ENCODE data around the gene CNGA2.

CNGA2 gene

DNA sequence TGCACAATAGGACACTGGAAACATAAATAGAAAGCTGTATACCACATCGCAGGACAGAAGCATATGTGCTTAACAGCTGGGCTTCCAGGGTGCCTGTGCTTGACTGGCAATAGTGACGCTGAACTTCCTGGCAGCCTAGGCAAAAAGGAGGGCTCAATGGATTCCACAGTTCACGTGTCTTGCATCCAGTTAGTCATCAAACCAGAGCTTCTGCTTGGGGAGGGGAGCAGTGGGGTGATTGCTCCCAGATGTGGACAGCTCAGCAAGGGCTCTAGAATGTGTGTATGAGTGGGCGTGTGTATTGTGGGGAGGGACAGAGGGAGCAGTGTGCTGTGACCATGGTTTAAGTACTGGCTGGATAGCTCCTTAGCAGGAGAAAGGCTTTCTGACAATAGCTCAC is 37.0 kb upstream of the CNGA2 start:
- Histone ChIP-seq H3K9ac (ENCODE audit: low read length) (no peak overlapping the region), H3K4me1 (ENCODE audit: low read length) (no peaks in the 10 kb centered on the region), H4K20me1 (ENCODE audit: insufficient read depth, low read length) (no peaks in the 10 kb centered on the region), H3K4me2 (ENCODE audit: low read depth, low read length) (no peak overlapping the region), H3K79me2 (ENCODE audit: low read length) (no peaks in the 10 kb centered on the region), H3K27me3 (replicated peaks; ENCODE audit: insufficient read depth, low read length) (no peaks in the 10 kb centered on the region), H3K36me3 (replicated peaks; ENCODE audit: insufficient read depth, low read length) (no peaks in the 10 kb centered on the region), H3K27ac (ENCODE audit: low read length) (no peak overlapping the region), H3K4me3 (ENCODE audit: low read length) (no peak overlapping the region), H3K9me2 (replicated peaks; ENCODE audit: insufficient read depth, low read length) (no peaks in the 10 kb centered on the region), H2AFZ (ENCODE audit: low read length) (no peak overlapping the region), H3K9me3 (replicated peaks; ENCODE audit: insufficient read depth, low read length) (no peaks in the 10 kb centered on the region), H3F3A (ENCODE audit: insufficient read depth, low read length) (no peaks in the 10 kb centered on the region)
- no peak for DNase-seq
- TF ChIP-seq EZH2phosphoT487 (IDR thresholded peaks at IDR 0.05; ENCODE audit: low read length) = no peak
- TF ChIP-seq, protein P1, sequence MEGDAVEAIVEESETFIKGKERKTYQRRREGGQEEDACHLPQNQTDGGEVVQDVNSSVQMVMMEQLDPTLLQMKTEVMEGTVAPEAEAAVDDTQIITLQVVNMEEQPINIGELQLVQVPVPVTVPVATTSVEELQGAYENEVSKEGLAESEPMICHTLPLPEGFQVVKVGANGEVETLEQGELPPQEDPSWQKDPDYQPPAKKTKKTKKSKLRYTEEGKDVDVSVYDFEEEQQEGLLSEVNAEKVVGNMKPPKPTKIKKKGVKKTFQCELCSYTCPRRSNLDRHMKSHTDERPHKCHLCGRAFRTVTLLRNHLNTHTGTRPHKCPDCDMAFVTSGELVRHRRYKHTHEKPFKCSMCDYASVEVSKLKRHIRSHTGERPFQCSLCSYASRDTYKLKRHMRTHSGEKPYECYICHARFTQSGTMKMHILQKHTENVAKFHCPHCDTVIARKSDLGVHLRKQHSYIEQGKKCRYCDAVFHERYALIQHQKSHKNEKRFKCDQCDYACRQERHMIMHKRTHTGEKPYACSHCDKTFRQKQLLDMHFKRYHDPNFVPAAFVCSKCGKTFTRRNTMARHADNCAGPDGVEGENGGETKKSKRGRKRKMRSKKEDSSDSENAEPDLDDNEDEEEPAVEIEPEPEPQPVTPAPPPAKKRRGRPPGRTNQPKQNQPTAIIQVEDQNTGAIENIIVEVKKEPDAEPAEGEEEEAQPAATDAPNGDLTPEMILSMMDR (IDR thresholded peaks at IDR 0.05; ENCODE audit: low read length) = no peak
- TF ChIP-seq EZH2 (optimal IDR thresholded peaks at IDR 0.05; ENCODE audit: low read depth, low read length) = no peak

DNA sequence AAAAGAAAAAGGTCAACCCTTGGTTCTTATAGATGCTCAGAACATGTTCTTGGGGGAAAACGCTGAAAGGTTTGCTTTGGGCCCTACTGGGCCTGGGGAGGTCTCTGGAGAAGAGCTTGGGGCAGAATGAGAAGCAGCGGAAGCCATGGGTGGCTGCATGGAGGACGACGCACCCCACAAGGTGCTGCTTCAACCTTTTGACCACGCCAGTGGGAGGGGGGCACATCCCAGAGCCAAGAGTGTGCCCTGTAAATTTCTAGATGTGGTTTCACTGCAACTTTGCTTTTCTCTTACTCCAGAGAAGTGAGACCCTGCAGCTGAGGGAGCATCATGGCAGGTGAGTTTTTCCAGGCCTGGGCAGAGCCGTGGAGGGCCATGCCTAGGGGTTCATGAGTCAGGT is 36.1 kb upstream of the CNGA2 start:
- H4K20me1 ChIP-seq (ENCODE audit: insufficient read depth, low read length) = no peaks in the 10 kb centered on the region
- no peaks in the 10 kb centered on the region for H3K36me3 ChIP-seq (replicated peaks; ENCODE audit: insufficient read depth, low read length)
- no peak overlapping the region for H3K9ac ChIP-seq (ENCODE audit: low read length)
- H3K27ac ChIP-seq (ENCODE audit: low read length) = no peak overlapping the region
- H3K9me3 ChIP-seq (replicated peaks; ENCODE audit: insufficient read depth, low read length) = no peaks in the 10 kb centered on the region
- no peak overlapping the region for H3K4me3 ChIP-seq (ENCODE audit: low read length)
- no peaks in the 10 kb centered on the region for H3F3A ChIP-seq (ENCODE audit: insufficient read depth, low read length)
- no peak for TF ChIP-seq EZH2 (optimal IDR thresholded peaks at IDR 0.05; ENCODE audit: low read depth, low read length)
- no peak for TF ChIP-seq EZH2phosphoT487 (IDR thresholded peaks at IDR 0.05; ENCODE audit: low read length)
- TF ChIP-seq, protein P1 (IDR thresholded peaks at IDR 0.05; ENCODE audit: low read length) = no peak
- no peak overlapping the region for H2AFZ ChIP-seq (ENCODE audit: low read length)
- H3K4me1 ChIP-seq (ENCODE audit: low read length) = no peaks in the 10 kb centered on the region
- H3K9me2 ChIP-seq (replicated peaks; ENCODE audit: insufficient read depth, low read length) = no peaks in the 10 kb centered on the region
- no peak overlapping the region for H3K4me2 ChIP-seq (ENCODE audit: low read depth, low read length)
- H3K79me2 ChIP-seq (ENCODE audit: low read length) = no peaks in the 10 kb centered on the region
- DNase-seq = no peak
- no peaks in the 10 kb centered on the region for H3K27me3 ChIP-seq (replicated peaks; ENCODE audit: insufficient read depth, low read length)

DNA sequence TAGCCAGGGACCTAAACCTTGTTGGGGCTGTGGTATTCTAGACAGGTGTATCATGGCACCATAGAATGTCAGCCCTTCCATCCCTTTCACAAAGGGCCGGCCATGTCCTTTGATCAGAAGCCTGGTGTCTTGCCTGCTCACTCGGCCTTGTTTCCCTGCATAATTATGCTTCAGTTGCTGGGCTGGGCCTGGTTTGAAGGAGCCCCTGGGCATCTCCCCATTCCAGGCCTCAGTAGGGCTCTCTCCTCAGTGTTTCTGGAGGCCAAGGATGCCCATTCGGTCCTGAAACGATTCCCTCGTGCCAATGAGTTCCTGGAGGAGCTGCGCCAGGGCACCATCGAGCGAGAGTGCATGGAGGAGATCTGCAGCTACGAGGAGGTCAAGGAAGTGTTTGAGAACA is 34.8 kb upstream of the CNGA2 start:
- Histone ChIP-seq H3K79me2 (ENCODE audit: low read length) (no peaks in the 10 kb centered on the region), H3F3A (ENCODE audit: insufficient read depth, low read length) (no peaks in the 10 kb centered on the region), H3K9ac (ENCODE audit: low read length) (no peak overlapping the region), H3K4me3 (ENCODE audit: low read length) (no peak overlapping the region), H3K27ac (ENCODE audit: low read length) (no peak overlapping the region), H2AFZ (ENCODE audit: low read length) (no peak overlapping the region), H3K36me3 (replicated peaks; ENCODE audit: insufficient read depth, low read length) (no peaks in the 10 kb centered on the region), H3K4me1 (ENCODE audit: low read length) (no peaks in the 10 kb centered on the region), H3K9me3 (replicated peaks; ENCODE audit: insufficient read depth, low read length) (no peaks in the 10 kb centered on the region), H3K27me3 (replicated peaks; ENCODE audit: insufficient read depth, low read length) (no peaks in the 10 kb centered on the region), H3K4me2 (ENCODE audit: low read depth, low read length) (no peak overlapping the region), H3K9me2 (replicated peaks; ENCODE audit: insufficient read depth, low read length) (no peaks in the 10 kb centered on the region), H4K20me1 (ENCODE audit: insufficient read depth, low read length) (no peaks in the 10 kb centered on the region)
- DNase-seq = no peak
- TF ChIP-seq EZH2phosphoT487 (IDR thresholded peaks at IDR 0.05; ENCODE audit: low read length) = no peak
- TF ChIP-seq EZH2 (optimal IDR thresholded peaks at IDR 0.05; ENCODE audit: low read depth, low read length) = no peak
- TF ChIP-seq, protein P1 (IDR thresholded peaks at IDR 0.05; ENCODE audit: low read length) = no peak

Data from MM.1S (cell line).